Liver (tissue), 9 donors: ENCODE results near the gene HAPLN2. TPM values are rescaled to one million over a fixed set of nuclear protein-coding genes. Genes with fewer than 3 reads are reported as not detected.

Experiments
- DNase-seq: peaks from one replicate; pipeline ENCODE4 v3.0.0-alpha.2; 2017; ENCODE audit warnings: low spot score
- H3K27ac ChIP-seq, 2 donors: one replicate each; pipeline ENCODE4 v1.7.0; 2013; ENCODE audit warnings: inconsistent platforms in 2 of 2, low read length in 2 of 2, control low read depth in 1 of 2, low read depth in 1 of 2, mild to moderate bottlenecking in 1 of 2
- H3K27me3 ChIP-seq, 4 donors: one replicate each; pipeline versions ENCODE4 v1.6.1 to v1.7.0; 2013; ENCODE audit warnings: low read length in 3 of 4, inconsistent platforms in 1 of 4, mild to moderate bottlenecking in 1 of 4, moderate library complexity in 1 of 4; ENCODE audit not compliant: control insufficient read depth in 4 of 4, insufficient read depth in 4 of 4
- H3K36me3 ChIP-seq, 4 donors: one replicate each; pipeline versions ENCODE4 v1.6.1 to v1.7.0; 2013; ENCODE audit warnings: low read length in 3 of 4, mild to moderate bottlenecking in 3 of 4, low read depth in 1 of 4, moderate library complexity in 1 of 4; ENCODE audit not compliant: control insufficient read depth in 4 of 4, insufficient read depth in 3 of 4
- H3K4me1 ChIP-seq, 4 donors: one replicate each; pipeline versions ENCODE4 v1.6.1 to v1.7.0; 2013; ENCODE audit warnings: low read length in 3 of 4, mild to moderate bottlenecking in 3 of 4, moderate library complexity in 1 of 4; ENCODE audit not compliant: control insufficient read depth in 4 of 4, insufficient read depth in 4 of 4
- H3K4me3 ChIP-seq, 3 donors: one replicate each; pipeline versions ENCODE4 v1.6.1 to v1.7.0; 2013; ENCODE audit warnings: low read length in 3 of 3, control low read depth in 1 of 3, low read depth in 1 of 3, mild to moderate bottlenecking in 1 of 3
- H3K9ac ChIP-seq, 2 donors: one replicate each; pipeline ENCODE4 v1.7.0; 2013; ENCODE audit warnings: low read length in 2 of 2, mild to moderate bottlenecking in 2 of 2, moderate library complexity in 2 of 2, control low read depth in 1 of 2, low read depth in 1 of 2
- H3K9me3 ChIP-seq, 4 donors: one replicate each; pipeline versions ENCODE4 v1.6.1 to v1.7.0; 2013; ENCODE audit warnings: low read length in 3 of 4; ENCODE audit not compliant: control insufficient read depth in 4 of 4
- ATF3 ChIP-seq: IDR thresholded peaks from 2 replicates; pipeline ENCODE4 v1.6.1; 2016; ENCODE audit warnings: antibody characterized with exemption
- CTCF ChIP-seq: fragments of 150-350 bp; IDR thresholded peaks from 2 replicates; pipeline ENCODE4 v1.5.1; 2017; ENCODE audit warnings: improper control_type of control experiment, low read depth, low read length; ENCODE audit not compliant: missing input control
- EGR1 ChIP-seq, 2 donors: IDR thresholded peaks; 2 replicates each; pipeline ENCODE4 v1.6.1; 2016 to 2018; ENCODE audit warnings: antibody characterized with exemption in 2 of 2, low read depth in 2 of 2
- FOXA1 ChIP-seq: IDR thresholded peaks from 2 replicates; pipeline ENCODE4 v1.6.1; 2016; ENCODE audit warnings: antibody characterized with exemption
- FOXA2 ChIP-seq: IDR thresholded peaks from 2 replicates; pipeline ENCODE4 v1.6.1; 2016; ENCODE audit warnings: antibody characterized with exemption
- GABPA ChIP-seq, 2 donors: IDR thresholded peaks in 1 of 2; conservative IDR thresholded peaks in 1 of 2; 2 replicates each; pipeline ENCODE4 v1.6.1; 2016; ENCODE audit warnings: antibody characterized with exemption in 2 of 2, mild to moderate bottlenecking in 1 of 2, moderate library complexity in 1 of 2
- HNF4A ChIP-seq, 2 donors: conservative IDR thresholded peaks; 2 replicates each; pipeline ENCODE4 v1.6.1; 2016; ENCODE audit warnings: antibody characterized with exemption in 2 of 2, mild to moderate bottlenecking in 2 of 2
- HNF4G ChIP-seq: IDR thresholded peaks from 2 replicates; pipeline ENCODE4 v1.6.1; 2016; ENCODE audit warnings: antibody characterized with exemption
- JUND ChIP-seq, 2 donors: IDR thresholded peaks; 2 replicates each; pipeline ENCODE4 v1.6.1; 2016; ENCODE audit warnings: antibody characterized with exemption in 2 of 2
- MAX ChIP-seq: IDR thresholded peaks from 2 replicates; pipeline ENCODE4 v1.6.1; 2016; ENCODE audit warnings: antibody characterized with exemption
- NR2F2 ChIP-seq: IDR thresholded peaks from 2 replicates; pipeline ENCODE4 v1.6.1; 2016; ENCODE audit warnings: antibody characterized with exemption
- RAD21 ChIP-seq, 2 donors: IDR thresholded peaks; 2 replicates each; pipeline ENCODE4 v1.6.1; 2016; ENCODE audit warnings: antibody characterized with exemption in 2 of 2, mild to moderate bottlenecking in 2 of 2
- REST ChIP-seq: IDR thresholded peaks from 2 replicates; pipeline ENCODE4 v1.6.1; 2016; ENCODE audit warnings: antibody characterized with exemption, mild to moderate bottlenecking
- RXRA ChIP-seq, 2 donors: IDR thresholded peaks; 2 replicates each; pipeline ENCODE4 v1.6.1; 2017 to 2018; ENCODE audit warnings: antibody characterized with exemption in 2 of 2, mild to moderate bottlenecking in 1 of 2
- SP1 ChIP-seq: IDR thresholded peaks from 2 replicates; pipeline ENCODE4 v1.6.1; 2018; ENCODE audit warnings: antibody characterized with exemption, mild to moderate bottlenecking
- TAF1 ChIP-seq: conservative IDR thresholded peaks from 2 replicates; pipeline ENCODE4 v1.6.1; 2016; ENCODE audit warnings: antibody characterized with exemption, mild to moderate bottlenecking
- YY1 ChIP-seq: IDR thresholded peaks from 2 replicates; pipeline ENCODE4 v1.6.1; 2016; ENCODE audit warnings: antibody characterized with exemption, mild to moderate bottlenecking
- ZBTB33 ChIP-seq: IDR thresholded peaks from 2 replicates; pipeline ENCODE4 v1.6.1; 2016; ENCODE audit warnings: antibody characterized with exemption
- WGBS: extraction: QIAGEN DNeasy Blood & Tissue Kit; methylation state at CpG from one replicate; pipeline ENCODE4 v1.1.7; 2013; 5-methylcytosine and 5-hydroxymethylcytosine counted together
- polyA plus RNA-seq, 2 donors: library from polyadenylated mRNA; stranded (reverse) in 1 of 2; unstranded in 1 of 2; fragments of 200-250 nt in 1 of 2; fragments of >200 nt in 1 of 2; fragmentation: Nextera tagmentation in 1 of 2; extraction: Ambion mirVana in 1 of 2; gene quantifications; one replicate each; pipeline versions ENCODE4 v1.2.1 to v1.2.3, GENCODE V29; 2013 to 2015
- total RNA-seq, 2 donors: library from RNA; depleted of rRNA; stranded (reverse); fragments of >200 nt; gene quantifications; one replicate each; pipeline ENCODE4 v1.2.3, GENCODE V29; 2014
- donor health status: healthy.
- donor health status: healthy.
- donor health status: healthy.
- donor health status: healthy.
- donor health status: healthy.

Gene HAPLN2
- total and polyA plus RNA-seq, 4 donors, result 0.03 to 0.08 TPM; not detected in 2

GRCh38 chr1:156641761-156642264, 22.6 kb downstream of the HAPLN2 start, which contains the start of gene BCAN:
BCAN (plus strand) TSS chr1:156642117; CDS start chr1:156646055, 3,938 bp downstream.
- Histone ChIP-seq H3K4me3 (peak within 1 kb of the TSS in 1 of 3 donors; percentile 32), H3K4me1 (peaks cover 0 to 6% (median 0%) of the 10 kb centered on the region in 4 donors), H3K9ac (no peak within 1 kb of the TSS), H3K27me3 (peaks cover 4 to 16% (median 7%) of the 10 kb centered on the region in 4 donors), H3K27ac (no peak within 1 kb of the TSS), H3K9me3 (no peaks in the 10 kb centered on the region), H3K36me3 (no peaks in the 10 kb centered on the region)
- no peak for DNase-seq
- 4% methylated on average over 46 of the region's 46 CpGs for WGBS
- TF ChIP-seq RXRA (IDR thresholded peaks at IDR 0.05) (no peak), REST (no peak), MAX (no peak), FOXA2 (no peak), YY1 (no peak), GABPA (IDR thresholded peaks at IDR 0.05 in 1 of 2, conservative IDR thresholded peaks at IDR 0.05 in 1 of 2) (no peak), NR2F2 (no peak), EGR1 (IDR thresholded peaks at IDR 0.05; ENCODE audit: low read depth in 2 of 2) (no peak), HNF4A (conservative IDR thresholded peaks at IDR 0.05) (no peak), RAD21 (IDR thresholded peaks at IDR 0.05) (no peak), CTCF (no peak), ZBTB33 (no peak), HNF4G (no peak), FOXA1 (no peak), JUND (IDR thresholded peaks at IDR 0.05) (no peak), ATF3 (no peak), SP1 (no peak), TAF1 (no peak)
